HEK293T (cell line): ENCODE results near the gene TMEM229B.

Experiments used
- ARNT ChIP-seq: fragments of 450-650 bp; IDR thresholded peaks from 2 replicates; pipeline ENCODE4 v1.6.1; 2017; ENCODE audit warnings: mild to moderate bottlenecking
- BHLHE40 ChIP-seq: fragments of 450-650 bp; IDR thresholded peaks from 2 replicates; pipeline ENCODE4 v1.6.1; 2016; ENCODE audit warnings: mild to moderate bottlenecking, moderate library complexity, borderline replicate concordance
- ELF4 ChIP-seq: fragments of 450-650 bp; IDR thresholded peaks from 2 replicates; pipeline ENCODE4 v1.6.1; 2017; ENCODE audit warnings: antibody characterized with exemption
- FOXK2 ChIP-seq: fragments of 450-650 bp; IDR thresholded peaks from 2 replicates; pipeline ENCODE4 v1.6.1; 2016; ENCODE audit warnings: mild to moderate bottlenecking
- FOXM1 ChIP-seq: fragments of 450-650 bp; IDR thresholded peaks from 2 replicates; pipeline ENCODE4 v1.6.1; 2017; ENCODE audit warnings: mild to moderate bottlenecking, borderline replicate concordance
- HDGF ChIP-seq: fragments of 450-650 bp; IDR thresholded peaks from 2 replicates; pipeline ENCODE4 v1.6.1; 2017; ENCODE audit warnings: antibody characterized with exemption, borderline replicate concordance
- NFRKB ChIP-seq: fragments of 450-650 bp; IDR thresholded peaks from 2 replicates; pipeline ENCODE4 v1.6.1; 2016; ENCODE audit warnings: mild to moderate bottlenecking, moderate library complexity
- SP1 ChIP-seq: fragments of 450-650 bp; IDR thresholded peaks from 2 replicates; pipeline ENCODE4 v1.6.1; 2017
- SUZ12 ChIP-seq: fragments of 450-650 bp; IDR thresholded peaks from 2 replicates; pipeline ENCODE4 v1.6.1; 2016; ENCODE audit warnings: mild to moderate bottlenecking
- TARDBP ChIP-seq: fragments of 450-650 bp; IDR thresholded peaks from 2 replicates; pipeline ENCODE4 v1.6.1; 2016

DNA sequence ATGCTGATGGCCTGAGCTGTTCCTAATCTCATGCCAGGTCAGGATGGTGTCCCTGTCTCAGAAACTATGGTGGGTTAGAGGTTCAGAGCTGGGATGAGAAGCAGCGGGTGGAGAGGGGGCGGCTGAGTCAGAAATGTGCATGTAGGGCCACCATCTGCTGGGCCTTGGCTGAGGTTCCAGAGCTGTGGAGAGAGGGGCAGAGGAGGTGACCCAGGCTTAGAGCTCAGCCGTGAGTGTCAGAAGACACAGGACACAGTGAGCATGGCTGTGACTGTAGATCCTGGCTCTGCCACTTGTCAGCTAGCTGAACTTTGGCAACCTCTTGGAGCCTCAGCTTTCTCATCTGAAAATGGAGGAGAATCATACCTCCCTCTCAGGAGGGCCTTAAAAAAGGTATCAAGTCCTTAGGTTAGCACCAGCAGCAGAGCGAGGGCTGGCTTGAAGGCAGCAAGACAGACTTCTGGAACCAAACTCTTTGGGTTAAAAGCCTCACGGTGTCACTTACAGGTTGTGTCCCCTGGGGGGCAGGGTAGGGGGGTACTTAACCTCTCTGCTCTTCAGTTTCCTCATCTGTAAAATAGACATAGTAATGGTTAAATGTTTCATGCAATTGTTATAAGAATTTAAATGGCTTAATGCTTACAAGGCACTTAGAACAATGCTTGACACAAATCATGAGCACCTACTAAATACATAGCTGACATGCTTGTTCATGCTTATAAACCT lies 34.8 kb downstream of the TMEM229B start:
- no peak for TF ChIP-seq SUZ12
- no peak for TF ChIP-seq FOXM1
- no peak for TF ChIP-seq SP1
- no peak for TF ChIP-seq TARDBP
- TF ChIP-seq FOXK2 = no peak
- TF ChIP-seq ELF4 = no peak
- no peak for TF ChIP-seq HDGF
- no peak for TF ChIP-seq NFRKB
- no peak for TF ChIP-seq ARNT
- no peak for TF ChIP-seq BHLHE40
